WERI-Rb-1 (cell line): ENCODE measurements around the gene TBATA.

Experiments
- DNase-seq: peaks from one replicate; pipeline ENCODE4 v3.0.0-alpha.2; 2020
- H3K27ac ChIP-seq: fragments of 250-450 bp; sonication (Bioruptor Pico); 2 replicates; pipeline ENCODE4 v1.5.1; 2020; ENCODE audit warnings: mild to moderate bottlenecking, moderate library complexity
- H3K27me3 ChIP-seq: fragments of 250-450 bp; sonication (Bioruptor Pico); 2 replicates; pipeline ENCODE4 v1.5.1; 2021; ENCODE audit warnings: mild to moderate bottlenecking, low read depth, moderate library complexity; ENCODE audit not compliant: insufficient read depth, severe bottlenecking
- H3K36me3 ChIP-seq: fragments of 250-450 bp; sonication (Bioruptor Pico); 2 replicates; pipeline ENCODE4 v1.5.1; 2020; ENCODE audit warnings: mild to moderate bottlenecking, moderate library complexity
- H3K4me3 ChIP-seq: 2 replicates; pipeline ENCODE4 v1.5.1; 2011; ENCODE audit warnings: low read depth, mild to moderate bottlenecking, control low read depth, low read length
- H3K9me3 ChIP-seq: fragments of 250-450 bp; sonication (Bioruptor Pico); 2 replicates; pipeline ENCODE4 v1.5.1; 2021; ENCODE audit warnings: mild to moderate bottlenecking, moderate library complexity; ENCODE audit not compliant: severe bottlenecking
- TF ChIP-seq, protein P1 (sequence below): IDR thresholded peaks from 2 replicates; pipeline ENCODE4 v1.5.1; 2011; ENCODE audit warnings: low read depth, mild to moderate bottlenecking, control low read depth, inconsistent platforms, low read length

The TBATA gene

DNA sequence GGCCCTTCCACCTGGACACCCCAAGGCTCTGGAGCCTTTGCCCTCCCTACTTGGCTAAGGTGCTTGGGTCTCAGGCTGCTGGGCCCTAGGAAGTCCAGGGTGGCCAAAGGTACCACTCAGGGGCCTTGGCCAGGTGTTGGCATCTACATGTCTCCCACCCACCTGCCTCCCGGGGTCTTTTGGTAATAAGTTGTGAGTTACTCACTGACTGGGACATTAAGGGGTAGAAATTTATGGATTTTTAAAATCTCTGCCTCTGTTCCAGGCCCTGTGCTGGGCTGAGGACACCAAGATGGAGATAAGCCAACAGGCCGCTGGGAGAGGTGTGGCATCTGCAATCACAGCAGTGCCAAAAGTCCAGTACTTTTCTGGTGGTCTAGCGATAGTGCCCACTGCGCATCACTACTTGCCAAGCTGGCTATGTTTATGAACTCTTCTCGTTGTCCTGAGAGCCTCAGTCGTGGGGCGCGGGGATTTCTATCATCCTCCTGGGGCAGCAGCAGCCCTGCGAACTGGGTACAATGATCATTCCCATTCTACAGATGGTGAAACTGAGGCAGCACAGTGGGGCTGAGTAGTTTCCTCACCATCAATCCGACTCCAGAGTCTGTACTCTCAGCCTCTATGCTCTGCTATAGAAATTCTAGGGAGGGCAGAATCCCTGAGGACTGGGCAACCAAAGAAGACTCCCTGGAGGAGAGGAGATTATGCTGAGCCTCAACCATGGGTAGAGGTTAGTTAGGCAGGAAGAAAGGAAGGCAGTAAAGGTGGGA, 36.2 kb downstream of the TBATA start:
- no peak overlapping the region for H3K27ac ChIP-seq
- no peak overlapping the region for H3K4me3 ChIP-seq
- no peak for DNase-seq
- TF ChIP-seq, protein P1, sequence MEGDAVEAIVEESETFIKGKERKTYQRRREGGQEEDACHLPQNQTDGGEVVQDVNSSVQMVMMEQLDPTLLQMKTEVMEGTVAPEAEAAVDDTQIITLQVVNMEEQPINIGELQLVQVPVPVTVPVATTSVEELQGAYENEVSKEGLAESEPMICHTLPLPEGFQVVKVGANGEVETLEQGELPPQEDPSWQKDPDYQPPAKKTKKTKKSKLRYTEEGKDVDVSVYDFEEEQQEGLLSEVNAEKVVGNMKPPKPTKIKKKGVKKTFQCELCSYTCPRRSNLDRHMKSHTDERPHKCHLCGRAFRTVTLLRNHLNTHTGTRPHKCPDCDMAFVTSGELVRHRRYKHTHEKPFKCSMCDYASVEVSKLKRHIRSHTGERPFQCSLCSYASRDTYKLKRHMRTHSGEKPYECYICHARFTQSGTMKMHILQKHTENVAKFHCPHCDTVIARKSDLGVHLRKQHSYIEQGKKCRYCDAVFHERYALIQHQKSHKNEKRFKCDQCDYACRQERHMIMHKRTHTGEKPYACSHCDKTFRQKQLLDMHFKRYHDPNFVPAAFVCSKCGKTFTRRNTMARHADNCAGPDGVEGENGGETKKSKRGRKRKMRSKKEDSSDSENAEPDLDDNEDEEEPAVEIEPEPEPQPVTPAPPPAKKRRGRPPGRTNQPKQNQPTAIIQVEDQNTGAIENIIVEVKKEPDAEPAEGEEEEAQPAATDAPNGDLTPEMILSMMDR: no peak
- no peaks in the 10 kb centered on the region for H3K9me3 ChIP-seq
- H3K27me3 ChIP-seq: no peaks in the 10 kb centered on the region
- H3K36me3 ChIP-seq: no peaks in the 10 kb centered on the region

- H3K27me3 ChIP-seq: no peaks in the 10 kb centered on the region
- H3K36me3 ChIP-seq: no peaks in the 10 kb centered on the region
- H3K4me3 ChIP-seq: no peak overlapping the region
- TF ChIP-seq, protein P1: no peak
- DNase-seq: no peak
- no peak overlapping the region for H3K27ac ChIP-seq
- no peaks in the 10 kb centered on the region for H3K9me3 ChIP-seq
Measured at GRCh38 chr10:70748305-70748704, 36.9 kb downstream of the TBATA start.

DNA sequence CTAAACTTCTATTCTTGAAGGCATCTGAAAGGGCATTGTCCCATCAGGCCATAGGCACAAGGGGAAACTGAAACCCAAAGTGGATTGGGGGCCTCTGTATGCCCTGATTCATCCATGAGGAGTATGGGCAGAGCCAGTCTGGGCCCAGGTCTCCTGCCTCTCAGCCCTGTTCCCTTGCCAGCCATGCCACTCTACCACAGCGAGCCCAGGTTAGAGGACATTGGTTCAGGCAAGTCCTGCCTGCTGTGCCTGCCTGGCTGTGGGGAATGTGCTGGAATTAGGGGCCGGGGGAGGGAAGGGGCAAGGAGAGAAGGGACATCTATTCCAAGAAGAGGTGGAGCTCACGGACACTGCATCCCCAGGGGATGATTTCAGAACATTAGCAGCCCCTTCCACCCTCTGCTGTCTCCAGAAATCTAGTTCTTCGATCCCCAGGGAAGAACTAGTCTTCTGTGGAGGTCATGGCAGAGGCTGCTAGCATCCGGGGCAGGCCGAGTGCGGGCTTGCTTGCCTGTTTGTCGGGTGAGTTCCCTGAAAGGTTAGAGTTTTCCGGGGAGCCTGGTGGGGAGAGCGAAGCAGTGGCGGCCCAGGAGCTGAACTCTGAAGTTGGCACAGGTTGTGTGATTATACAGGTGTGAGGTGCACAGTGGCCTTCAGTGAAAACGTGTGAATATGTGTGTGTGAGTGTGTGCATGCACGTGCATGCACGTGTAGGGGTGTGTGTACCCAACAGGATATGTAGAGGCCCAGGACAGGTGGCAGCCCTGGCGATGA, 37.8 kb downstream of the TBATA start:
- no peak for DNase-seq
- Histone ChIP-seq H3K27ac (no peak overlapping the region), H3K4me3 (no peak overlapping the region), H3K36me3 (no peaks in the 10 kb centered on the region), H3K27me3 (no peaks in the 10 kb centered on the region), H3K9me3 (no peaks in the 10 kb centered on the region)
- TF ChIP-seq, protein P1: no peak

- no peak overlapping the region for H3K27ac ChIP-seq
Measured at GRCh38 chr10:70745555-70745954, 39.6 kb downstream of the TBATA start.

GRCh38 chr10:70744617-70745143, 40.5 kb downstream of the TBATA start:
- Histone ChIP-seq H3K27ac (no peak overlapping the region), H3K36me3 (no peaks in the 10 kb centered on the region), H3K9me3 (no peaks in the 10 kb centered on the region), H3K4me3 (no peak overlapping the region), H3K27me3 (no peaks in the 10 kb centered on the region)
- DNase-seq: no peak
- TF ChIP-seq, protein P1: no peak

More at GRCh38 chr10:70745555-70745954, 39.6 kb downstream of the TBATA start:
- no peak for DNase-seq
- no peak overlapping the region for H3K4me3 ChIP-seq
- no peaks in the 10 kb centered on the region for H3K9me3 ChIP-seq
- H3K36me3 ChIP-seq: no peaks in the 10 kb centered on the region
- TF ChIP-seq, protein P1: no peak
- no peaks in the 10 kb centered on the region for H3K27me3 ChIP-seq
